ENCODE measurements around the gene NOD1.

The NOD1 gene

DNA sequence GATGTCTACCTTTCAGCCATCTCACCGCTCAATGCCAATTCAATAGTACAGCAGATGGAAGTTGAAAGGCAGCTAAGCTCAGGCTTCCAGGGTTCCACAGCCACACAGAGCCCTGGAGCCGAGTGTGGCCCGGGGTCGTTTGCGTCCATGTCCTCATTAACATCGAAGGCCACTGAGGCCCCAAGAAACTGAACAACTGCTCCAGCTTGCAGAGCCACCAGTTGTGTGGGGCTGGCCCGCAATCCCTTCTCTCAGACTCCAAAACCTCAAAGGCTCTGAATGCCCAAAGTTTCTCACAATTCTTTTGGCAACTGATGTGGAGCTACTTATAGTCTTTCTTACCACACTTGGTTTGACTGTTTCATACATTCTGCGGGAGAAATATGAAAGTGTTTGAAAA lies 31.1 kb downstream of the NOD1 start:
- no peaks in the 10 kb centered on the region for H3K79me2 ChIP-seq
- no peak overlapping the region for H2AFZ ChIP-seq
- no peak overlapping the region for H3K4me2 ChIP-seq (ENCODE audit: low read length)
- TF ChIP-seq, protein P1, sequence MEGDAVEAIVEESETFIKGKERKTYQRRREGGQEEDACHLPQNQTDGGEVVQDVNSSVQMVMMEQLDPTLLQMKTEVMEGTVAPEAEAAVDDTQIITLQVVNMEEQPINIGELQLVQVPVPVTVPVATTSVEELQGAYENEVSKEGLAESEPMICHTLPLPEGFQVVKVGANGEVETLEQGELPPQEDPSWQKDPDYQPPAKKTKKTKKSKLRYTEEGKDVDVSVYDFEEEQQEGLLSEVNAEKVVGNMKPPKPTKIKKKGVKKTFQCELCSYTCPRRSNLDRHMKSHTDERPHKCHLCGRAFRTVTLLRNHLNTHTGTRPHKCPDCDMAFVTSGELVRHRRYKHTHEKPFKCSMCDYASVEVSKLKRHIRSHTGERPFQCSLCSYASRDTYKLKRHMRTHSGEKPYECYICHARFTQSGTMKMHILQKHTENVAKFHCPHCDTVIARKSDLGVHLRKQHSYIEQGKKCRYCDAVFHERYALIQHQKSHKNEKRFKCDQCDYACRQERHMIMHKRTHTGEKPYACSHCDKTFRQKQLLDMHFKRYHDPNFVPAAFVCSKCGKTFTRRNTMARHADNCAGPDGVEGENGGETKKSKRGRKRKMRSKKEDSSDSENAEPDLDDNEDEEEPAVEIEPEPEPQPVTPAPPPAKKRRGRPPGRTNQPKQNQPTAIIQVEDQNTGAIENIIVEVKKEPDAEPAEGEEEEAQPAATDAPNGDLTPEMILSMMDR (IDR thresholded peaks at IDR 0.05): no peak
- no peaks in the 10 kb centered on the region for H3K27me3 ChIP-seq (ENCODE audit: control insufficient read depth, insufficient read depth, low read length)
- no peaks in the 10 kb centered on the region for H3K9me3 ChIP-seq (ENCODE audit: control insufficient read depth, low read length)
- no peaks in the 10 kb centered on the region for H3K4me1 ChIP-seq
- H3K9ac ChIP-seq: no peak overlapping the region
- no peak overlapping the region for H3K4me3 ChIP-seq (ENCODE audit: low read depth, low read length)
- H3K36me3 ChIP-seq (ENCODE audit: control insufficient read depth, insufficient read depth, low read length): no peaks in the 10 kb centered on the region
- no peak overlapping the region for H3K27ac ChIP-seq

DNA sequence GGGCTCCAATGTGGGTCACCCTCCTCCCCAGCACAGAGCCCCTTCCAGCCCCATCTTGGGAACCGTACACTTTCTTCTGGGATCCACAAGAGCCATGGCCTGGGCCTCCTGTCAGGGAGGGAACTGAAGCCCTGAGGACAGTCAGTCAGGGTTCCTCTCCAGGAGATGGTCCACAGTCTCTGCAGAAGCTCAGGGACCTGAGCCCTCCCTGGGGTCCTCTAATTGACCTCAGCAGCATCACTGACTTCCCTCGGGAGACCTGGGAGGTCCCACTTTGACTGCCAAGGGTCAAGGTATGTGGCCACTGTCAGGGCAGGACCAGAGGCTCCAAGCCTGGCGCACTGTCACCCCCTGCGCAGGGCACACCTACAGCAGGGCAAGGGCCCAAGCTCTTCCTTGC lies 32.3 kb downstream of the NOD1 start:
- H3K27ac ChIP-seq: no peak overlapping the region
- no peaks in the 10 kb centered on the region for H3K27me3 ChIP-seq (ENCODE audit: control insufficient read depth, insufficient read depth, low read length)
- H3K79me2 ChIP-seq: no peaks in the 10 kb centered on the region
- H2AFZ ChIP-seq: no peak overlapping the region
- TF ChIP-seq, protein P1 (IDR thresholded peaks at IDR 0.05): no peak
- no peak overlapping the region for H3K4me3 ChIP-seq (ENCODE audit: low read depth, low read length)
- no peak overlapping the region for H3K4me2 ChIP-seq (ENCODE audit: low read length)
- no peaks in the 10 kb centered on the region for H3K36me3 ChIP-seq (ENCODE audit: control insufficient read depth, insufficient read depth, low read length)
- H3K9ac ChIP-seq: no peak overlapping the region
- H3K9me3 ChIP-seq (ENCODE audit: control insufficient read depth, low read length): no peaks in the 10 kb centered on the region
- no peaks in the 10 kb centered on the region for H3K4me1 ChIP-seq

DNA sequence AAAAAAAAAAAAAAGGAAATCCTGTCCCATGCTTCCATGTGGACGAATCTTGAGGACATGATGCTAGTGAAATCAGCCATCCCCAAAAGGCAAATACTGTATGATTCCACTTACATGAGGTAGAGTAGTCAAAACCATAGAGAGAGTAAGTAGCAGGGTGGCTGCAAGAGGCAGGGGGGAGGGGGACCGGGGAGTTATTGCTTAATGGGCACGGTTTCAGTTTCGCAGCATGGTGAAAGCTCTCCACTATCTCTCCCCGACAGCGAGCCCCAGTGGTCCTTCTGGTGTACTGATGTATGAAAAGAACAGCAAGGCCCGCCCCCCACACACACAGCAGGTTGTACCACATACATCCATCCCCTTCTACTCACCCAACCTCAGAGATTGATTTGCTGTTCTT lies 32.8 kb downstream of the NOD1 start:
- no peak overlapping the region for H3K4me2 ChIP-seq (ENCODE audit: low read length)
- H3K9me3 ChIP-seq (ENCODE audit: control insufficient read depth, low read length): no peaks in the 10 kb centered on the region
- H3K4me1 ChIP-seq: no peaks in the 10 kb centered on the region
- no peak overlapping the region for H3K27ac ChIP-seq
- no peak overlapping the region for H3K4me3 ChIP-seq (ENCODE audit: low read depth, low read length)
- H3K27me3 ChIP-seq (ENCODE audit: control insufficient read depth, insufficient read depth, low read length): no peaks in the 10 kb centered on the region
- H3K79me2 ChIP-seq: no peaks in the 10 kb centered on the region
- no peak overlapping the region for H2AFZ ChIP-seq
- no peak overlapping the region for H3K9ac ChIP-seq
- TF ChIP-seq, protein P1 (IDR thresholded peaks at IDR 0.05): no peak
- no peaks in the 10 kb centered on the region for H3K36me3 ChIP-seq (ENCODE audit: control insufficient read depth, insufficient read depth, low read length)

DNA sequence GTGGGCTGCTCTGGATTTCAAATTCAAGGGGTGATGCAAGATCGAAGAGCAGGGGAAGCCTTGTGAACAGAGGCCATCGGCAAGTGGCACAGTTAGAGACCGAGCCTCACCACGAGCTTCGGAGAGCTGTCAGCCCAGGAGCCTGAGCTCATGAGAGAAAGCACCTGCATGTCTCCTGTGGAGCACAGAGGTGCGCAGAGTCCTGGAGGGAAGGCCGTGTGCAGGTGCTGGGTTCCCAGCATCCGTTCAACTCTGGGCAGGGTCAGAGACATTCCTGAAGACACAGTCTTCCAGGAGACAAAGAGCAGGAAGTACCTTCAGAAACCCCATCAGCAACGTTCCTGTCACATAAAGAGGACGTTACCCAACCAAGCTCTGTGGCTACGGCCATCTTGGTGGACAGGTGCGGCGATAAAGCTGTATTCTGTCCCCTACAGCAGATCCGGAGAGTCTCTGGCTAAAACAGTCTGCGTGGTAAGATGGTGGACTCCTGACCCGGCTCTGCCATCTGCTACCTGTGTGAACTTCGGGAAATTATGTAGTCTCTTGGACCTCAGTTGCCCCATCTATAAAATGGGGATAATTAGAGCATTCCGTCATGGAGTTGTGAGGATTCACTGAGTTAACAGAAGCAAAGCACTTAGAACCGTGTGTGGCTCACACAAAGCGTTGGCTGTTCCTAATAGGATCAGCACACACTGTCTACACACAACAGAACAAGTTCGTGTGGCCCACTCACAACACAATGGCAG lies 40.6 kb downstream of the NOD1 start:
- H3K4me1 ChIP-seq: peaks cover 3% of the 10 kb centered on the region
- no peak overlapping the region for H3K4me3 ChIP-seq (ENCODE audit: low read depth, low read length)
- no peaks in the 10 kb centered on the region for H3K79me2 ChIP-seq
- TF ChIP-seq, protein P1 (IDR thresholded peaks at IDR 0.05): no peak
- no peak overlapping the region for H3K27ac ChIP-seq
- H3K36me3 ChIP-seq (ENCODE audit: control insufficient read depth, insufficient read depth, low read length): no peaks in the 10 kb centered on the region
- no peak overlapping the region for H3K9ac ChIP-seq
- H3K4me2 ChIP-seq (ENCODE audit: low read length): no peak overlapping the region
- H3K9me3 ChIP-seq (ENCODE audit: control insufficient read depth, low read length): no peaks in the 10 kb centered on the region
- no peak overlapping the region for H2AFZ ChIP-seq
- H3K27me3 ChIP-seq (ENCODE audit: control insufficient read depth, insufficient read depth, low read length): no peaks in the 10 kb centered on the region

DNA sequence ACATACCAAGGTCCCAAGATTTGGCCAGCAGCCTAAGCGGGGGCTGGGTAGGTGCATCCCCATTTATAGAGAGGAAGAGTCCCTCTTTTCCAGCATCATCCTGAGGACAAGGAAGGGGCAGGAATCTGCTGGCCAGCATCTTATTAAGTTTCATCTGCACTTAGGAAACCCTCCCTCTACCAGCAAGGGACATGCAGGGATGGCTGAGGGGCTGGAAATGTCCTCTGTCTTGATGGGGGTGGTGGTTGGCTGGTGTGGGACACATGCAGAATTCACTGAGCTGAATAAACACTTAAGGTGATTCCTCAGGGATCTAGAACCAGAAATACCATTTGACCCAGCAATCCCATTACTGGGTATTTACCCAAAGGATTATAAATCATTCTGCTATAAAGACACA lies 42.1 kb downstream of the NOD1 start:
- Histone ChIP-seq H3K9me3 (ENCODE audit: control insufficient read depth, low read length) (no peaks in the 10 kb centered on the region), H3K79me2 (no peaks in the 10 kb centered on the region), H3K36me3 (ENCODE audit: control insufficient read depth, insufficient read depth, low read length) (no peaks in the 10 kb centered on the region), H3K27ac (no peak overlapping the region), H3K4me3 (ENCODE audit: low read depth, low read length) (no peak overlapping the region), H2AFZ (no peak overlapping the region), H3K27me3 (ENCODE audit: control insufficient read depth, insufficient read depth, low read length) (no peaks in the 10 kb centered on the region), H3K4me2 (ENCODE audit: low read length) (no peak overlapping the region), H3K9ac (no peak overlapping the region), H3K4me1 (peaks cover 3% of the 10 kb centered on the region)
- TF ChIP-seq, protein P1 (IDR thresholded peaks at IDR 0.05): no peak

Data from parathyroid adenoma (tissue), 2 donors.